Activated CD4-positive, alpha-beta T cell treated with anti-CD3 and anti-CD28 coated beads for 4 hours (primary cell): ENCODE data around the gene PTCHD1.

Experiments
- DNase-seq, 2 donors: peaks; one replicate each; pipeline ENCODE4 v3.0.0-alpha.2; 2020

PTCHD1 gene

DNA sequence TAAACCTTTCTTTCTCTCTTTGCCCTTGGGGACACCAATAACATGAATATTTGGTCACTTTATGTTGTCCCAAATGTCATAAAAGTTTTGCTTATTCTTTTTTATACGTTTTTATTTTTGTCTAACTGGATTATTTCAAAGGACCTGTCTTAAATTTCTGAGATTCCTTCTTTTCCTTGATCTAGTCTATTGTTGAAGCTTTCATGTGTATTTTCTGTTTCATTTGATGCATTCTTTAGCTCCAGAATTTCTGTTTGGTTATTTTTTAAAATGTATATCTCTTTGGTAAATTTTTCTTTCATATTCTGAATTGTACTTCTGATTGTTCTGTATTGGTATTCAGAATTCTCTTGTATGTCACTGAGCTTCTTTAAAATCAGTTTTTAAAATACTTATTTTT, 88.3 kb downstream of the PTCHD1 start:
- no peak for DNase-seq

GRCh38 chrX:23434356-23434884, 99.8 kb downstream of the PTCHD1 start:
- DNase-seq = no peak

DNA sequence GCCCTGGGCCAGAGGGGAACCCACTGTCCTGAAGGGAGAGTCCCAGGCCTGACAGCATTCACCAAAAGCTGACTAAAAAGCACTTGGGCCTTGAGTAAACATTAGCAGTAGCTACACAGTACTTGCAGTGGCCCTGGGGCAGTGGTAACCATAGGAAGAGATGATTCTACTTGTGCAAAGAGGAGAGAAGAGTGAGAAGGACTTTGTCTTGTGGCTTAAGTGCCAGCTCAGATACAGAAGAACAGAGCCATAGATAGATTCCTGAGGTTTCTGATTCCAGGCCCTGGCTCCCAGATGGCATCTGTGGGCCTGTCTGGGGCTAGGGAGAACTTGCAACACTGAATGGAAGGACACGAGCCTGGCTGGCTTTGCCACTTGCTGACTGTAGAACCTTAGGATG, 100.5 kb downstream of the PTCHD1 start:
- no peak for DNase-seq

DNA sequence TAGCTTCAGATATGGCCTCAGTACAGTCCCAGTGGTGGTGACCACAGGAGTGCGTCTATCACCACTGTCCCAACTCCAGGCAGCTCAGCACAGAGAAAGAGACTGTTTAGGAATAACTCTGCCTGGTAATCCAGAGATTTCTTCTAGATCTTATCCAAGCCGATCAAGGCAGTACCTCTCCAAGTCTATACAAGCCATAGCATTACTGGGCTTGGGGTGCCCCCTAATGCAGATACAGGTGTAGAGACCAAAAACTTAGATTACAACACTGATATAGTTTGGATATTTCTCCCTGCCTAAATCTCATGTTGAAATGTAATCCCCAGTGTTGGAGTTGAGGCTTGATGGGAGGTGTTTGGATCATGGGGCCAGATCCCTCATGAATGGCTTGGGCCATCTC, 100.9 kb downstream of the PTCHD1 start:
- DNase-seq = no peak

- no peak for DNase-seq
These were observed 102.2 kb downstream of the PTCHD1 start for GRCh38 chrX:23436875-23437274.

DNA sequence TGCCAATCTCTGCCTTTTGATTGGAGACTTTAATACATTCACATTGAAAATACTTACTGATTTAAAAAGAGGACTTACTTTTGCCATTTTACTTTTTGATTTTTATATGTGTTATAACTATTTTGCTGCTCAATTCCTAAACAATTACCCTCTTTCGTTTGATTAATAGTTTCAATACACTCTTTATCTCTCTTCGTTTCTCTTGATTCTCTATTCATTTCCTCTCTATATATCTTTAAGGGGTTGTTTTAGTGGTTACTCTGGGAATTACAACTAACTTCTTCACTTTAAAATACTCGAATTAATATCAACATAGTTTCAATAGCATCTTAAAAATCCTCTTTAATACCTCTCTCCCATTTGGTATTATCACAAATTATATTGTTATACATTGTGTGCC, 116.6 kb downstream of the PTCHD1 start:
- DNase-seq = no peak
